Osteoblast (primary cell): ENCODE data around the gene DECR2. TPM values are rescaled to one million over a fixed set of nuclear protein-coding genes. Genes with fewer than 3 reads are reported as not detected.

Experiments
- DNase-seq: peaks from one replicate; pipeline ENCODE4 v3.0.0; 2011; ENCODE audit warnings: low spot score, mixed read lengths; ENCODE audit not compliant: insufficient read length; ENCODE audit errors: missing footprints
- H2AFZ ChIP-seq: 2 replicates; pipeline ENCODE4 v1.6.0; 2011; ENCODE audit warnings: mild to moderate bottlenecking, low read length
- H3K27ac ChIP-seq: 2 replicates; pipeline ENCODE4 v1.5.1; 2011; ENCODE audit warnings: mild to moderate bottlenecking, low read depth, low read length, moderate library complexity
- H3K27me3 ChIP-seq: 2 replicates; pipeline ENCODE4 v1.6.0; 2012; ENCODE audit warnings: mild to moderate bottlenecking, control low read depth, inconsistent platforms, low read length, moderate library complexity; ENCODE audit not compliant: insufficient read depth
- H3K36me3 ChIP-seq: 2 replicates; pipeline ENCODE4 v1.5.1; 2011; ENCODE audit warnings: mild to moderate bottlenecking, low read length, control low read depth, moderate library complexity; ENCODE audit not compliant: insufficient read depth
- H3K4me1 ChIP-seq: 2 replicates; pipeline ENCODE4 v1.5.1; 2011; ENCODE audit warnings: mild to moderate bottlenecking, low read length, control low read depth, moderate library complexity; ENCODE audit not compliant: insufficient read depth
- H3K4me2 ChIP-seq: 2 replicates; pipeline ENCODE4 v1.6.0; 2011; ENCODE audit warnings: mild to moderate bottlenecking, low read length; ENCODE audit not compliant: insufficient read depth
- H3K4me3 ChIP-seq: fragments of 200-600 bp; sonication (generic); 3 replicates; pipeline ENCODE4 v1.5.1; 2012; ENCODE audit warnings: mild to moderate bottlenecking, low read length, inconsistent platforms; ENCODE audit not compliant: insufficient read depth
- H3K79me2 ChIP-seq: 2 replicates; pipeline ENCODE4 v1.6.0; 2012; ENCODE audit warnings: mild to moderate bottlenecking, low read length, control low read depth, inconsistent platforms; ENCODE audit not compliant: insufficient read depth
- H3K9me3 ChIP-seq: 2 replicates; pipeline ENCODE4 v1.5.1; 2011; ENCODE audit warnings: low read depth, low read length, control low read depth
- H4K20me1 ChIP-seq: 2 replicates; pipeline ENCODE4 v1.6.0; 2012; ENCODE audit warnings: mild to moderate bottlenecking, low read length, control low read depth; ENCODE audit not compliant: insufficient read depth
- CTCF ChIP-seq: IDR thresholded peaks from 2 replicates; pipeline ENCODE4 v1.5.1; 2011; ENCODE audit warnings: mild to moderate bottlenecking, low read depth, low read length, moderate library complexity; ENCODE audit errors: extremely low read depth
- total RNA-seq: library from RNA; depleted of rRNA; stranded (reverse); fragments of >200 nt; gene quantifications from 2 replicates; pipeline ENCODE4 v1.2.3, GENCODE V29; 2012

Gene DECR2
- total RNA-seq, 1 donor: 18.1 TPM

- no peak overlapping the region for H3K27ac ChIP-seq
- H3K9me3 ChIP-seq: no peaks in the 10 kb centered on the region
- peaks cover 7% of the 10 kb centered on the region for H3K4me1 ChIP-seq
- H2AFZ ChIP-seq: no peak overlapping the region
- H3K27me3 ChIP-seq: peaks cover 3% of the 10 kb centered on the region
- no peak for DNase-seq
- no peaks in the 10 kb centered on the region for H4K20me1 ChIP-seq
- peaks cover 26% of the 10 kb centered on the region for H3K36me3 ChIP-seq
- no peaks in the 10 kb centered on the region for H3K79me2 ChIP-seq
- H3K4me3 ChIP-seq: no peak overlapping the region
- no peak for TF ChIP-seq CTCF
- no peak overlapping the region for H3K4me2 ChIP-seq
These were observed 33.1 kb upstream of the DECR2 start for GRCh38 chr16:368388-369158.

DNA sequence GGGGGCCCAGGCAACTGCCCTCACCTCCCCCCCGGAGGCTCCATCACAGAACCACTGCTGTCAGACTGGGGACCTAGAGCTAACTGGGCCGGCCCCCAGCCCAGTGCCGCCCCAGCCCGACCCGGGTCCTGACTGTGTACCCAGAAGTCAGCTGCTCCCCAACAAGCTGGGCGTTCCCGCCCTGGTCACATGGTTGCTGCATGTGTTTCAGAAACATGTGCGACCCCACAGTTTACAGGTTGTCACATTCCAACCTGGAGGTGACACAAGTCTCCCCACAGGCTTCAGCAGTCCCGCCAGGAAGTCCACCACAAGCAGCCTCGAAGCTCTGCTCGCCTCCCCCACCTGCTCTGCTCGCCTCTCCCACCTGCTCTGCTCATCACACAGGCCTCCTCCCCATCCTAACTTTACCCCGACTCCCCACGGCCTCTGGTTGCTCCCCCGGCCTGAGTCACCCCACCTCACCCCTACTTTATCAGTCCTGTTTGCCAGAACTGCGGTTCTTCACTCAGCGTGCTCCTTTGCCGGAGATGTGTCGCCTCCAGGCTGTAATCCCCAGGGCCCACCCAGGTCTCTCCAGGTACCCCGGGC, 32.3 kb upstream of the DECR2 start:
- Histone ChIP-seq H3K4me3 (peak overlapping the region; percentile 64), H3K4me2 (peak overlapping the region; percentile 77), H3K27ac (no peak overlapping the region)

DNA sequence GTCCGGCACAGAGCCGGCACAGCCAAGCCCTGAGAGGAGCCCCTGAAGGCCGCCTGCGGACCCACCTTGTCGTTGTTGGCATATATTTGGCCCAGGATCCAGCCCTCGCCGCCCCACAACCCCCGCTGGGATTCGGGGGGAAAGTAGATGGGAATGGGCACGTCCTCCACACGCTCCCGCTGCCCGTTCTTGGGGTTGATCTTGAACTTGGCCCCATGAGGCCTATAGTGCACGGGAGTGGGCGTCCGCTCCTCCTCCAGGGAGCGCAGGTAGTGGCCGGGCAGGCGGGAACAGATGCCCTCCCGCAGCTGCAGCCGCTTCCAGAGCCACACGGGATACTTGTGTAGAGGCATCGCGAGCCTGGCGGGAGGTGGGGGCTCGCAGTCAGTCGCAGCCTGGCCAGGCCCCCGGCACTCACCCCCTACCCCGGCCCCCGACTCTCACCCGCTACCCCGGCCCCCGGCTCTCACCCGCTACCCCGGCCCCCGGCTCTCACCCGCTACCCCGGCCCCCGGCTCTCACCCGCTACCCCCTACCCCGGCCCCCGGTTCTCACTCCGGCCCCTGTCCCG, 31.7 kb upstream of the DECR2 start:
- Histone ChIP-seq H3K27ac (no peak overlapping the region), H3K36me3 (peaks cover 33% of the 10 kb centered on the region), H3K4me1 (peaks cover 7% of the 10 kb centered on the region), H3K4me3 (peak overlapping the region; percentile 64), H2AFZ (no peak overlapping the region), H3K27me3 (no peaks in the 10 kb centered on the region), H3K4me2 (peak overlapping the region; percentile 77), H4K20me1 (no peaks in the 10 kb centered on the region), H3K9me3 (no peaks in the 10 kb centered on the region), H3K79me2 (no peaks in the 10 kb centered on the region)
- peak; percentile 97 for DNase-seq
- TF ChIP-seq CTCF: no peak

More for the DNA sequence above, 32.3 kb upstream of the DECR2 start:
- no peak for TF ChIP-seq CTCF
- no peak for DNase-seq
- H3K36me3 ChIP-seq: peaks cover 27% of the 10 kb centered on the region
- no peak overlapping the region for H2AFZ ChIP-seq
- H3K4me1 ChIP-seq: peaks cover 7% of the 10 kb centered on the region
- no peaks in the 10 kb centered on the region for H3K79me2 ChIP-seq
- no peaks in the 10 kb centered on the region for H3K27me3 ChIP-seq
- no peaks in the 10 kb centered on the region for H4K20me1 ChIP-seq
- H3K9me3 ChIP-seq: no peaks in the 10 kb centered on the region

DNA sequence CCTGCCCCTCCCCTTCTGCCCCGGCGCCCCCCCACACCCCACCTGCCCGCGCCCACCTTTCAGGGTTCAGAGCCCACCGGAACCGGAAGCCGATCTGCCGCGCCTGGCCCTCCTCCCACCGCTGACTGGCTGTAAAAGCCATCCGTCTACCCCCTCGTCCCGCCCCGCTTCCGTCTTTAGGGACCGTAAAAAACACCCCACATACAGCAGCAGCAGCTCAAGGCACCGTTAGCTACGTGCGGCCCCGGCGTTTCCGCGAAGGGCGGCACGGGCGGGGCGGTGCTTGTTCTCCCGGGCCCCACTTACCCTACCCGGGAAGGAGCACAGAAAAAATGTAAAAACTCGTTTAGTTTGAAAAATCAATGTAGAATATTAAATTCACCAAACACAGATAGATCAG, 31.2 kb upstream of the DECR2 start, which contains the start of gene MRPL28:
TSS of gene MRPL28 (minus strand) at position 96 of the 400 bp plus-strand sequence. CDS start 320 bp downstream, outside the sequence.
- peak; percentile 100 for DNase-seq
- TF ChIP-seq CTCF: no peak

More for the DNA sequence above, 31.2 kb upstream of the DECR2 start, which contains the start of gene MRPL28:
- Histone ChIP-seq H3K9me3 (no peaks in the 10 kb centered on the region), H3K4me1 (peaks cover 7% of the 10 kb centered on the region), H2AFZ (no peak within 1 kb of the TSS), H4K20me1 (no peaks in the 10 kb centered on the region), H3K4me3 (peak within 1 kb of the TSS; percentile 64), H3K27me3 (no peaks in the 10 kb centered on the region), H3K79me2 (no peaks in the 10 kb centered on the region), H3K36me3 (peaks cover 35% of the 10 kb centered on the region), H3K4me2 (peak within 1 kb of the TSS; percentile 80), H3K27ac (peak within 1 kb of the TSS; percentile 28)
